ENCODE results near the gene FGF14.

Gene FGF14

DNA sequence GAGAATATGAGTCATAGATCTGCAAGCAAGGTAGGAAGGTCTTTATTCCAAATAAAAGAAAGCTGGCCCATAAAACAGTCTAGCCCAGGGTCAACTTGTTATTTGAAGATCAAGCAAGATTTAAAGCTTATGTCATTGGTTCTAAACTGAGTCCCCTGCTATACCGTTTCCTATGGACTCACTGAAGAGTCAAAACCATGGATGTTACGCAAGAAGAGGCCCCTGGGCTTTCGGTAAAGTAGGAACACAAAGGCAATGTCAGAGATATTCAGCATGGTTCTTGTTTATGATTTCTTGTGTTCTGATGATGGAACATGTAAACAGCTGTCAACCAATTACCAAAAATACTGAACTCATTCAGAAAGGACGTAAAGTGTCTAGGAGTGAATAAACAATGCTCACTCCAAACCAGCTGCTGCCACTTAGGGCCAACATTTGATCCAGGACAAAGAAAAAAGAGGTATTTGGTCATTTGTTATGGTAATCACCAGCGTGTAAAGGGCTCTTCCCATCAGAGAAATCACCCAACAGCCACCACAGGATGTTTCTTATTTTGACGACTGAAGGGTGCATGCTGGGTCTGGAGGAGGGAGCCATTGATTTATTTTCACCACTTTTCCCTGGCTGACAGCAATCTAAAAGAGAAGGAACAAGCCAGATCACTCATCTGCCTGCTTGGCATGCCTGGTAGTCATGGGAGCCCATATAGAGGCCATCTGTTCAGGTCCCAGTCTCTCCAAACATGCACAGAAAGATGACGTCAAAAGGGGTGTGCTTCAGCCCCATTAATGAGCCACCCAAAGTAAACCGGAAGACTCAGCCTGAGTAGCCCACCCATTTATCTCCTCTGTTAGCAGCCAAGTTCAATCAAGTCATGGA, 68.3 kb downstream of the FGF14 start:
- no peak for DNase-seq (ENCODE audit: low read depth)
- TF ChIP-seq, protein P1, sequence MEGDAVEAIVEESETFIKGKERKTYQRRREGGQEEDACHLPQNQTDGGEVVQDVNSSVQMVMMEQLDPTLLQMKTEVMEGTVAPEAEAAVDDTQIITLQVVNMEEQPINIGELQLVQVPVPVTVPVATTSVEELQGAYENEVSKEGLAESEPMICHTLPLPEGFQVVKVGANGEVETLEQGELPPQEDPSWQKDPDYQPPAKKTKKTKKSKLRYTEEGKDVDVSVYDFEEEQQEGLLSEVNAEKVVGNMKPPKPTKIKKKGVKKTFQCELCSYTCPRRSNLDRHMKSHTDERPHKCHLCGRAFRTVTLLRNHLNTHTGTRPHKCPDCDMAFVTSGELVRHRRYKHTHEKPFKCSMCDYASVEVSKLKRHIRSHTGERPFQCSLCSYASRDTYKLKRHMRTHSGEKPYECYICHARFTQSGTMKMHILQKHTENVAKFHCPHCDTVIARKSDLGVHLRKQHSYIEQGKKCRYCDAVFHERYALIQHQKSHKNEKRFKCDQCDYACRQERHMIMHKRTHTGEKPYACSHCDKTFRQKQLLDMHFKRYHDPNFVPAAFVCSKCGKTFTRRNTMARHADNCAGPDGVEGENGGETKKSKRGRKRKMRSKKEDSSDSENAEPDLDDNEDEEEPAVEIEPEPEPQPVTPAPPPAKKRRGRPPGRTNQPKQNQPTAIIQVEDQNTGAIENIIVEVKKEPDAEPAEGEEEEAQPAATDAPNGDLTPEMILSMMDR (IDR thresholded peaks at IDR 0.05; ENCODE audit: low read depth, low read length, missing control alignments): no peak
- in situ Hi-C loops (cut with HindIII; ENCODE audit: low sequenced_read_pairs): no loop called here
- no peak overlapping the region for H3K4me3 ChIP-seq (ENCODE audit: low read depth, low read length)

DNA sequence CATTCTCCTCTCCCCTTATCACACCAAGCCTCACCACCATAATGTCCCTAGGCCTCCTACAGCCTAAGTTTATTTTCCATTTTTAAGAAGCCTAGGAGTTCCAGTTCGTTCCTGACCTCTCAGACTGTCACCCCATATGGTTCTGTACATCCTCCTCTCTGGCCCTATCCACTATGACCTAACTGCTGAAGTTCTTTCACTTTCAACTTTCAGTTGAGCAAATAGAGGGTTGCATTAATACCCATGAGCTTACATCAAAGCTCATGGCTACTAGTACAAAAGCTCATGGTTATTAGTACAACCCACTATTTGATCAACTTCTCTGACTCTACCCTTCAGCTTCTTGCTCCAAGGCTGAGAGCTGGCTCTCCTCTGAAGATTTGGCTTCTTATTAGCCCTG, 72.9 kb downstream of the FGF14 start:
- in situ Hi-C loops (cut with HindIII; ENCODE audit: low sequenced_read_pairs): no loop called here
- TF ChIP-seq, protein P1 (IDR thresholded peaks at IDR 0.05; ENCODE audit: low read depth, low read length, missing control alignments): no peak
- DNase-seq (ENCODE audit: low read depth): no peak

GRCh38 chr13:102327119-102327617, 74.7 kb downstream of the FGF14 start:
- H3K4me3 ChIP-seq (ENCODE audit: low read depth, low read length): no peak overlapping the region
- in situ Hi-C loops (cut with HindIII; ENCODE audit: low sequenced_read_pairs): no loop called here
- no peak for DNase-seq (ENCODE audit: low read depth)
- TF ChIP-seq, protein P1 (IDR thresholded peaks at IDR 0.05; ENCODE audit: low read depth, low read length, missing control alignments): no peak

More for the DNA sequence above, 72.9 kb downstream of the FGF14 start:
- H3K4me3 ChIP-seq (ENCODE audit: low read depth, low read length): no peak overlapping the region

GRCh38 chr13:102326381-102327118, 75.3 kb downstream of the FGF14 start:
- no peak overlapping the region for H3K4me3 ChIP-seq (ENCODE audit: low read depth, low read length)
- in situ Hi-C loops (cut with HindIII; ENCODE audit: low sequenced_read_pairs): no loop called here
- no peak for DNase-seq (ENCODE audit: low read depth)
- TF ChIP-seq, protein P1 (IDR thresholded peaks at IDR 0.05; ENCODE audit: low read depth, low read length, missing control alignments): no peak

DNA sequence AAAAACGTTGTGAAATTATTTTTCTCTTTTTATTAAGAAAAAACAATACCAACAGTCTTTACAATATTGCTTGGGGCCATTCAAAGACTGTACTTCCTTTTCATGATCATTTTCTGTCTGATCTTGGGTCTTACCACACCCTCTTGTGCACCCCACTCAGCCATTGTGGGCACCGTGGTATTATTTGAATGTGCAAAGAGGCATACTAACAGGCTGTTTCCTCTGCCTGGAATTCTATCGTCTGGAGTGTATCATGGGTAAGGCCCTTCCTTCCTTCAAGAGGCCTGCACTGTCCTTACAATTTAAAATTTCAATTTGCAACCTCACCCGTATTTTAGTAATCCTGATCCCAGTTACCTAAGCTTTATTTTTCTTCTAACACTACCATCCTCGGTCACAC, 76.5 kb downstream of the FGF14 start:
- TF ChIP-seq, protein P1 (IDR thresholded peaks at IDR 0.05; ENCODE audit: low read depth, low read length, missing control alignments): no peak
- in situ Hi-C loops (cut with HindIII; ENCODE audit: low sequenced_read_pairs): no loop called here
- no peak for DNase-seq (ENCODE audit: low read depth)
- no peak overlapping the region for H3K4me3 ChIP-seq (ENCODE audit: low read depth, low read length)

- TF ChIP-seq, protein P1 (IDR thresholded peaks at IDR 0.05; ENCODE audit: low read depth, low read length, missing control alignments): no peak
- H3K4me3 ChIP-seq (ENCODE audit: low read depth, low read length): no peak overlapping the region
- in situ Hi-C loops (cut with HindIII; ENCODE audit: low sequenced_read_pairs): no loop called here
- DNase-seq (ENCODE audit: low read depth): no peak
Observed at GRCh38 chr13:102323505-102323904, 78.3 kb downstream of the FGF14 start.

Data from astrocyte of the cerebellum (primary cell).